Right atrium auricular region (tissue), 2 donors: Measurements from ENCODE around the gene HOXB3. TPM values are rescaled to one million over a fixed set of nuclear protein-coding genes. Genes with fewer than 3 reads are reported as not detected.

Experiments used
- DNase-seq: peaks from one replicate; pipeline ENCODE4 v3.0.0-alpha.2; 2019; ENCODE audit warnings: low spot score
- H3K27ac ChIP-seq, 2 donors: fragments of 200-600 bp; sonication (generic); 1 replicate in 1 of 2; 2 replicates in 1 of 2; pipeline ENCODE4 v1.5.1; 2016 to 2019
- H3K27me3 ChIP-seq, 2 donors: fragments of 200-600 bp; sonication (generic); one replicate each; pipeline versions ENCODE4 v1.5.1 to v1.6.0; 2017 to 2019
- H3K36me3 ChIP-seq: fragments of 200-600 bp; sonication (generic); one replicate; pipeline ENCODE4 v1.5.1; 2016
- H3K4me1 ChIP-seq, 2 donors: fragments of 200-600 bp; sonication (generic); one replicate each; pipeline versions ENCODE4 v1.5.1 to v1.6.0; 2017 to 2019
- H3K4me3 ChIP-seq, 2 donors: fragments of 200-600 bp; sonication (generic); 1 replicate in 1 of 2; 2 replicates in 1 of 2; pipeline ENCODE4 v1.5.1; 2017 to 2019; ENCODE audit warnings: mild to moderate bottlenecking in 1 of 2, moderate library complexity in 1 of 2
- H3K9me3 ChIP-seq, 2 donors: fragments of 200-600 bp; sonication (generic); one replicate each; pipeline ENCODE4 v1.5.1; 2019
- CTCF ChIP-seq, 2 donors: fragments of 200-600 bp; sonication (generic); IDR thresholded peaks; one replicate each; pipeline ENCODE4 v1.5.1; 2019; ENCODE audit warnings: antibody characterized with exemption in 2 of 2
- total RNA-seq, 2 donors: library from RNA; depleted of rRNA; stranded (reverse); fragments of >200 nt; gene quantifications; one replicate each; pipeline ENCODE4 v1.1.0, GENCODE V29; 2016

Gene HOXB3
- total RNA-seq, 2 donors from 2014 or later: 0.82 to 1.2 TPM

GRCh38 chr17:48503747-48504146 lies 86.3 kb downstream of the HOXB3 start:
- no peaks in the 10 kb centered on the region for H3K4me1 ChIP-seq
- no peak overlapping the region for H3K4me3 ChIP-seq
- H3K9me3 ChIP-seq: no peaks in the 10 kb centered on the region
- DNase-seq: no peak
- H3K27ac ChIP-seq: no peak overlapping the region
- H3K27me3 ChIP-seq: no peaks in the 10 kb centered on the region
- no peaks in the 10 kb centered on the region for H3K36me3 ChIP-seq
- TF ChIP-seq CTCF (IDR thresholded peaks at IDR 0.05): no peak

DNA sequence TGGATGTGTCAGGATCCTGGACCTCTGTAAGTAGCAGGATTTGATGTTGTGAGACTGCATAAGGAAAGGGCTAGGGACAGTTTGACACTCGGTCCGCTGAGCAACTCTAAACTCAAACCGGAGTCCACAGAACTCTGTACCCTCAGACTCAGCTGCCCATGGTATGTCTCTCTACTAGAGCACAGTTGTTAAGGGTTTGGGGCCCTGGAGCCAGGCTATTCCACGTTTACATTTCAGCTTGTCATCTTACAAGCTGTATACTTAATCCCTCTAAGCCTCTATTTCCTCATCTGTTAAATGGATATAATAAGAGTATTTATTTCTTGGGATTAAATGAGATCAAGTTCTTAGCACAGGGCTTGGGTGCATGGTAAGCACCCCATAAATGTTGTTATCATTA lies 87.1 kb downstream of the HOXB3 start:
- no peak overlapping the region for H3K4me3 ChIP-seq
- H3K27me3 ChIP-seq: no peaks in the 10 kb centered on the region
- no peak overlapping the region for H3K27ac ChIP-seq
- H3K36me3 ChIP-seq: no peaks in the 10 kb centered on the region
- H3K9me3 ChIP-seq: no peaks in the 10 kb centered on the region
- no peak for TF ChIP-seq CTCF (IDR thresholded peaks at IDR 0.05)
- no peaks in the 10 kb centered on the region for H3K4me1 ChIP-seq
- no peak for DNase-seq

DNA sequence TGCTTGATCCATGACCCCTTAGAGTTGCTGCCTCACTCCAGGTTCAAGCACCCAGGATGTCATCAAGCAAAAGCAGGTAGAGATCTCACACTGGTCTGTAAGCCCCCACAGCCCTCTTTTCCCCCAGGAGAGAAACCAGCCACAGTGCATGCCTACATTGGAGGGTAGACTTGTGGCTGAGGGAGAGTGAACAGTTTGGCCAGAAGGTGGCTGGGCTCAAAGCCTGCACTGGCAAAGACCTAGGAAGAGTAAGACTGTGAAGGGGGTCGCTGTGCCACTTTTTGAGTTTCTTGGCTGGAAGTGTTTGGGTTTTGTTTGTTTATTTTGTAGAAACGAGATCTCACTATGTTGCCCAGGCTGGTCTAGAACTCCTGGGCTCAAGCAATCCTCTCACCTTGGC lies 87.7 kb downstream of the HOXB3 start:
- no peak for TF ChIP-seq CTCF (IDR thresholded peaks at IDR 0.05)
- Histone ChIP-seq H3K27ac (no peak overlapping the region), H3K4me1 (no peaks in the 10 kb centered on the region), H3K36me3 (no peaks in the 10 kb centered on the region), H3K4me3 (no peak overlapping the region), H3K27me3 (no peaks in the 10 kb centered on the region), H3K9me3 (no peaks in the 10 kb centered on the region)
- no peak for DNase-seq

- H3K9me3 ChIP-seq: no peaks in the 10 kb centered on the region
- TF ChIP-seq CTCF (IDR thresholded peaks at IDR 0.05): no peak
- H3K4me3 ChIP-seq: no peak overlapping the region
- no peaks in the 10 kb centered on the region for H3K27me3 ChIP-seq
- H3K36me3 ChIP-seq: no peaks in the 10 kb centered on the region
- no peak overlapping the region for H3K27ac ChIP-seq
- no peaks in the 10 kb centered on the region for H3K4me1 ChIP-seq
- no peak for DNase-seq
These were observed 89.3 kb downstream of the HOXB3 start for GRCh38 chr17:48500435-48501426.

GRCh38 chr17:48499735-48500434 lies 90.2 kb downstream of the HOXB3 start:
- no peak for TF ChIP-seq CTCF (IDR thresholded peaks at IDR 0.05)
- DNase-seq: no peak
- Histone ChIP-seq H3K36me3 (no peaks in the 10 kb centered on the region), H3K27me3 (no peaks in the 10 kb centered on the region), H3K9me3 (no peaks in the 10 kb centered on the region), H3K27ac (no peak overlapping the region), H3K4me1 (no peaks in the 10 kb centered on the region), H3K4me3 (no peak overlapping the region)
